ENCODE measurements around the gene DIO2.

The DIO2 gene

DNA sequence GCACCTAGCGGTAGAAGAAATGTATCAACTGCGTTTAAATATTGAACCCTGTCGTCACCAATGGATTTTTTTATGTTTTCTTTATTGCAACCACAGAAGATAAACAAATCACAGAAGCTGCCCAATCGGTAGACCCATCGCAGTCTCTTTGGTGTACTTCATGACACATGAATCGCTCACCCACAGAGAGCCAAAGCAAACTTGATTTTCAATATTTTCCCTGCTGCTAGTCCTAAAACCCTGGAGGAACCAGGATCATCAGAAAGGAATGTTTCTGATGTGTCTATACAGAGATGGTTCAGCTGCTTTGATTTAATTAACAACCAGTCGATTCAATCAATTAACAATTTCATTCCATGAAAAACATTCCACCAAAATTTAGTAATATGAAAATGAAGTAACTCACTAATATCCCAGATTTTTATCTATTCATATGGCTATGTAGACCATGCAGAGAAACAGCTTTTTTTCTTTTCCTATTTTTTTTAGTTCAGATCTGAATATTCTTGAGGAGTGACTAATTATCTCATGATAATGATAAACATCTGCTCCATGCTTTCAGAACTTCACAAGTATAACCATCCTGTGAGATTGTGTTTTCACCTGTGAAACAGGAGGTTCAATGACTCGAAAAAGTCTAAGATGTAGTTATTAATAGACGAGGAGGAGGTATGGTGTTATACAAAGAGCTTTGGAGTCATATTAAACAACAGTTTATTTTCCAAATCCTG, 46.1 kb downstream of the DIO2 start:
- no peak for TF ChIP-seq CTCF (conservative IDR thresholded peaks at IDR 0.05)

GRCh38 chr14:80152763-80153162, 58.5 kb downstream of the DIO2 start:
- TF ChIP-seq CTCF (conservative IDR thresholded peaks at IDR 0.05) = no peak
- no peak overlapping the region for H3K27ac ChIP-seq

More for the DNA sequence above, 46.1 kb downstream of the DIO2 start:
- H3K27ac ChIP-seq = no peak overlapping the region

DNA sequence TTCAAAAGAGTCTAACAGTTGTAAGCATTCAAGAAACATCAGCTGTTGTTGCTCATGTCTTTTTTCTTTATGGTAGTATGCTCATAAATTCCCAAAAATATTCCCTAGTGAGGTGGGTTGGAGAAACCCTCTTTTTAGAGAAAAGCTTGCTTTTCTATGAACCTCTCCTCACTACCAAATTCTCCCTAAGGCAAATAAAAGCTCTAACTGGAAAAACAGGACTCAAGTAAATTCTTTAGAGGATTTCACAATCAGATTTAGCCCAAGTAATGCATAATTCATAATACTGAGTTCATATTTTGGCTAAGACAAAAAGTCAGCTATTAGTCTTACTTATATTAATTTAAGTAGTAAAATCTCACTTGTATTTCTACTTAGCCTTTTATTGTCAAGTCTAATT, 59.1 kb downstream of the DIO2 start:
- no peak overlapping the region for H3K27ac ChIP-seq
- TF ChIP-seq CTCF (conservative IDR thresholded peaks at IDR 0.05) = no peak

DNA sequence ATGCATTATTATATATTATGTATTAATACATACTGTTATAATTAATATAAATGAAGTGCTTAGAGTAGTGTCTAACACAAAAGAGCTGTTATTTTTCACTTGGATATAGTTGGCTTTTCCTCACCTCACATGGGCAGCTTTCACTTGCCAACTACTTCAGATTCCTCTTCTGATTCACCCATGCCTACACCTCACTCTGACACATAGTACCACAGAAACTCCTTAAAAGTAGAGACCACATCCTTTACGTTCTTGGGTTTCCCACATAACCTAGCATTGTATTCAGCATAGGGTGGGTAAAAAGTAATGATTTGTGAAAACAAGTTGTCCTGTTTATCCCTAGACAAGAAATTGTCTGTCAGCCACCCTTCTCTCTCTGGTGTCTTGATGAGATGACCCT, 61.0 kb downstream of the DIO2 start:
- TF ChIP-seq CTCF (conservative IDR thresholded peaks at IDR 0.05) = no peak
- H3K27ac ChIP-seq = no peak overlapping the region
